Kidney tubule cell (primary cell): ENCODE measurements around the gene IL22RA2.

Experiments
- DNase-seq: peaks from one replicate; pipeline ENCODE4 v3.0.0-alpha.2; 2018; ENCODE audit warnings: low spot score

Gene IL22RA2

GRCh38 chr6:137167702-137168377 is 5.6 kb downstream of the IL22RA2 start:
- DNase-seq = no peak

GRCh38 chr6:137166247-137167098 is 7.0 kb downstream of the IL22RA2 start:
- no peak for DNase-seq

DNA sequence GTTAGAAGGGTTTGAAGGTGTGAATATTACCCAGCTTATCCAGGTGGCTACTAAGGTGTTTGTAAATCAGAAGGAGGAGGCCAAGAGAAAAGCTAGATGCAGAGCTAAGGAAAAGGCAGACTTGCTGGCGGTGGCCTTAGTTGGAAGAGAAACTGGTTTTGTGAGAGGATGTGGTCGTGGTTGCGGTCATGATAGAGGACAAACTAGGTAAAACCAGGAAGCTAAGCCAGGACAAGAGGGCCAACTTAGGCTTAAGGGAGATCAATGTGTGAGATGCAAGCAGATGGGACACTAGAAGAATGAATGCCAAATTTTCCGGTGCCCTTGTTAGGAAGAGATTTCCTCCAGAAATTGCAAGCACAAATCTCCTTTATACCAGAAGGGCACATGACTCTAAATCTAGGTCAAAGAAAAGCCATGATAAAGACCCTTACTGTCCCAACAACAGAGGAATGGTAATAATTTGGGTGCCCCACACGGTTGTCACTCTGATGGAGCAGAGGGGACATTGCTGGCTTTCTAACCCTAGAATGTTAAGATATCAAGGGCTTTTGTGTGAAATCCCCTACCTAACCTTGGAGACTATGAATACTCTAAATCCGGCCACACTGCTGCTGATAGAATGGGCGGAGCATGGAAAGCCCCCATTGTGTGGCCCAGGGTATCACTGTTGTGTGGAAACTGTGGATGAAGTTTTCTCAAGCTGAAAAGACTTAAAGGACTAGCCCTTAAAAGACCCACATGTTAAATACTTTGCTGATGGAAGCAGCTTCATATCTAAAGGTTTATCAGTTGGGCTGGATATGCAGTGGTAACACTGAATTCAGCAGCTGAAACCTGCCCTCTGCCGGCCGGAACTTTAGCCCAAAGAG is 7.8 kb downstream of the IL22RA2 start:
- DNase-seq = no peak

GRCh38 chr6:137163732-137164318 is 9.6 kb downstream of the IL22RA2 start:
- no peak for DNase-seq

- DNase-seq = no peak
Observed at GRCh38 chr6:137162692-137163306, 10.6 kb downstream of the IL22RA2 start.

DNA sequence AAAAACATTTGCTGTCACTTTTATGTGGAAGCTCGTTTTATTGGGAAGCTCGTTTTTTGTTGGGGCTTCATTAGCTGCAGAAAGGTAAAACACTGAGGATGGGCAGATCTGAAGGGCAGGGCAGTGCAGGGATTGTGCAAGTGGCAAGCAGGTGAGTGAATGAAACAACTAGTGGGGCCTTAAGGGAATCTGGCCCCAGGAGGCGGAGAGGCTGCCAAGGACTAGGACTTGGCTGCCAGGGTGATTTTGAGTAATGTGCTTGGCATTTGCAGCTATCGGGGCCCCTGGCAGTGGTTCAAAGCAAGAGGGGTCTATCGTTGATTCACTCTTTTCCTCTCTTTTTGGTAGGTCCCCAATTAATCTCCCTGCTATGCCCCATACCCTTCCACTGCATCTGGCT is 11.5 kb downstream of the IL22RA2 start:
- no peak for DNase-seq

- DNase-seq = peak; percentile 62
Observed at GRCh38 chr6:137160763-137161162, 12.7 kb downstream of the IL22RA2 start.

DNA sequence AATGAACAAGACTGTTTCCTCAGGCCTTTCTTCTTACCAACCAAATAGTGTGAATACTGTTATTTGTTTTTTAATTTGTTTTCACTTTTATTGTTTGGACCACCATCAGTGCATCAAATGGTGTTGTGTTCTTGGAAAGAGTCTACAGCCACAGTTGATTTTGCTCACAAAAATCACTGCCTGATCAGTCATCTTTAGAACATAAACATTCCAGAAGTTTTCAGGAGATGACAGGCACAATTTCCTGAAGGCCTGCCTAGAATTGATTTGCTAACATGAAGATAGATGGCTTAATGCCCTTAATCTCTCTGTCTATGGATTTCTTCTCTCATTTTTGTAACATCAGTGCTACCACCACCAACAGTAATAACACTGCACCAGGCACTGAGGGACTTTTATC is 13.5 kb downstream of the IL22RA2 start:
- no peak for DNase-seq

DNA sequence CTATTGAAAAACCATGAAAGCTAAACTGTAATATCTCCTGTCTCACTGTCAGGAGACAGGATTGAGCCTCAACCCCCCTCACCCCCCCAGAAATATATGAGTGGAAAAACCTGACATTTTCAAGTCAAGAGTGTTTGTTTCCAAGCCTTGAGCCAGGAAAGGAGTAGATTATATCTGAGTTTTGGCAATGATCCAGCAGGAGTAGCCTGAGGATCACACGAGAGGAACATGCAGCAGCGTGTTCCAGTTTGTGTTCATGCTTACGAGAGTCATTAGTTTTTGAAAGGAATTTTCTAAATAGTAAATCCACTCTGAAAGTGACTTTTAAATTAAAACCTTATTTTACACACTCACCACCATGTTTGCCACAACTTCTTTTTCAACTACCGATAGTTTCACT is 15.8 kb downstream of the IL22RA2 start:
- DNase-seq = no peak

DNA sequence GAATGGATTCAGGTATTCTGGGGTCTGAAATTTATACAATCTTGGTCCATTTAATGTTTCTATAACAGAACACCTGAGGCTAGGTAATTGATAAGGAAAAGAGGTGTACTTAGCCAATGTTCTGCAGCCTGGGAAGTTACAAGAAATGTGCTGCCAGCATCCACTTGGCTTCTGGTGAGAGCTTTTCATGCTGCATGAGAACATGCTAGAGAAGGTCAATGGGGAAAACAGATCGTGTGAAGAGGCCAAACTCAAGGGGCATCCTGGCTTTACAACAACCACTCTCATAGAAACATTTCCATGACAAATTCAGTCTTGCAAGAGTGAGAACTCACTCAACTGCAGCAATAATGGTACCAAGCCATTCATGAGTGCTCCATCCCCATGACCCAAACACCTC is 16.8 kb downstream of the IL22RA2 start:
- no peak for DNase-seq

DNA sequence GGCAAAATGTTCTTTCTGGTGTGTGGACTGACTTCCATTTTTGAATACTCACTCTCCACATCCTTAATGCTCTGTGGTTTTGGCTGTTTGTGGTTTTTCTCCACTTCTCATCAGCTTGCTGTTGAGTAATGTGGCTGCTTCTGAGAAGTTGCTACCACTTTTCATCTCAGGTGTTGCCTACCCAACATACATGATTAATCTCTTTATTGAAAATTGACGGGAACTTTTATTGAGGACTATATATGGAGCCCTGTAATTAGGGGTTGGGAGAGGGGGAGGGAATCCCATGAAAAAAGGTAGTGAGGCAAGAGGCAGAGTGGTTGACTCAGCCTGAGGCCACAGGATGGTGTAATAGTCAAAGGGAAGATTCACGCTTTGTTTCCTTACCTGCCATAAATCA is 17.6 kb downstream of the IL22RA2 start:
- peak; percentile 64 for DNase-seq

GRCh38 chr6:137150072-137150471 is 23.4 kb downstream of the IL22RA2 start:
- DNase-seq = no peak

- DNase-seq = no peak
Observed at GRCh38 chr6:137149035-137149393, 24.4 kb downstream of the IL22RA2 start.

DNA sequence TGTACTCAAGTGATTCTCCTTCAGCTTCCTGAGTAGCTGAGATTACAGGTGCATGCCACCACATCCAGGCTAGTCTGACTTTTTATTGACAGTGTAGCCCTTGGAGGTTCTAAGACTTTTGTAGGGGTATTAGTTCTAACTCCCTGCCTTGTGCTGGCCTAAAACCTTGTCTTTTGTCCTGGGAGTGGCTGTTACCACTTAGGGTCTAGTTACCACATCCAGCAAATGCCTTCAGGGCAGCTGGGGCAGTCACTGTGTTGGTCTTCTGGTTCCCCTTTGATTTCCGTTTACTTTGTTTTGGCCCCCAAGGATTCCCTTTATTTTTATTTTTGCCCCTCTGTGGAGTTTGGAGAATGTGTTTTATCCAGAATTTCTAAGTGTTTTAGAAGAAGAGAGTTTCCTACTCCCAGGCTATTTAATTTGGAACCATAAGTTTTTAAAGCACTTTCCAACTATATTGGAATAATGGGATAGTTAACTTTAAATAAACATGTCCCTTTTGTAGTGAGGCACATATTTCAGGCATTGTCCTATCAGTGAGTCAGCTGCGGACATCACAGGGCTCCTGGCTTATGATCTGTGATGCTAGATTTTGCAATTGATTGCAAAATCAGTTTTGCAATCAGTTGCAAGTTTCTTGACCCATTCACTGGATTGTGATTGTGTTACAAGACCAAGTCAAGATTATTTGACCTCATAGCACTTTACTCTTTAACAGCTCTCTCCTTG is 25.0 kb downstream of the IL22RA2 start:
- DNase-seq = no peak

GRCh38 chr6:137147195-137147594 is 26.2 kb downstream of the IL22RA2 start:
- DNase-seq = no peak

DNA sequence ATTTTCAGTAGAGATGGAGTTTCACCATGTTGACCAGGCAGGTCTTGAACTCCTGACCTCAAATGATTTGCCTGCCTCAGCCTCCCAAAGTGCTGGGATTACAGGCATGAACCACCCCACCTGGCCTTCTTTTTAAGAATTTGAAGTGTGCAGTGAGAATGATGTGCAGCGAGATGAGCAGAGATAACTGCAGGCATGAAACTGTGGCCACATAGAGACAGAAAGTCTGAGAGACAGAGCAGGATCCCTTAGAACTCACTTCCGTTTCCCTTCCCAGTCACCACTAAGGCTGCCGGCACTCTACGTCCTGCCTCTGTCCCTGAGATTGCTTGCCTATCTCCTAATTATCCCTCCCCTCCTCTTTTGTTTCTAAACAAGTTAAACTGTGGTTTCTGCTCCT is 27.2 kb downstream of the IL22RA2 start:
- DNase-seq = no peak

DNA sequence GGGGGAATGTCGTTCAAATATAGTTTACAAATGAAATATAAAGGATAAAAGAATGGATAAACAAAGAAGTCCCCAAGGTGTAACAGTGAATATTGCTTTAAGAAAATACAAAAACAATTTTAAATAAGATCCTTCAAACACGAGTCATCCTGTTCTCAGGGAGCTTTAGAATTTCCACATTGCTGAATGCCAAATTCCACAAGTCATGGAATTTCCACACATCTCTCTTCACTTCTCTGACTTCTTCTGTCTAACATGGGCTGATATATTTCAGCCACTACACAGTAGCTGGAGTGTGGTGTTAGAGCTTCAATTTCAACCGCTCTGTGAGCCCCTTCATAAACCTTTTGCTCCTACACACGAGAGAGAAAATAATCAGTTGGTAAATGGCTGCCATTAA is 28.0 kb downstream of the IL22RA2 start:
- DNase-seq = peak; percentile 43

- no peak for DNase-seq
Observed at GRCh38 chr6:137136065-137136464, 37.4 kb downstream of the IL22RA2 start.

GRCh38 chr6:137134483-137134882 is 39.0 kb downstream of the IL22RA2 start:
- no peak for DNase-seq

GRCh38 chr6:137133122-137133521 is 40.3 kb downstream of the IL22RA2 start:
- DNase-seq = no peak

GRCh38 chr6:137126875-137127485 is 46.5 kb downstream of the IL22RA2 start:
- no peak for DNase-seq
